IPS DF 6.9 (cell line): Measurements from ENCODE around the gene DSP.

Source experiments
- DNase-seq: peaks from one replicate; pipeline ENCODE4 v3.0.0-alpha.2; 2013; ENCODE audit warnings: low read depth, low spot score
- H3K27ac ChIP-seq: one replicate; pipeline ENCODE4 v1.5.1; 2013; ENCODE audit warnings: low read length, control low read depth
- H3K27me3 ChIP-seq: 2 replicates; pipeline ENCODE4 v1.6.1; 2013; ENCODE audit warnings: mild to moderate bottlenecking, low read length; ENCODE audit not compliant: control insufficient read depth, insufficient read depth
- H3K36me3 ChIP-seq: 2 replicates; pipeline ENCODE4 v1.6.1; 2013; ENCODE audit warnings: low read length; ENCODE audit not compliant: control insufficient read depth, insufficient read depth
- H3K4me1 ChIP-seq: 2 replicates; pipeline ENCODE4 v1.6.1; 2013; ENCODE audit warnings: low read length; ENCODE audit not compliant: control insufficient read depth, insufficient read depth
- H3K4me3 ChIP-seq: 2 replicates; pipeline ENCODE4 v1.5.1; 2013; ENCODE audit warnings: mild to moderate bottlenecking, low read length
- H3K9me3 ChIP-seq: 2 replicates; pipeline ENCODE4 v1.6.1; 2013; ENCODE audit warnings: low read length, inconsistent platforms; ENCODE audit not compliant: control insufficient read depth, insufficient read depth
- WGBS: extraction: QIAGEN DNeasy Blood & Tissue Kit; methylation state at CpG from one replicate; pipeline ENCODE4 v1.1.7; 2013; ENCODE audit warnings: mixed read lengths, missing lambda C conversion rate; ENCODE audit not compliant: insufficient read length, insufficient coverage; 5-methylcytosine and 5-hydroxymethylcytosine counted together

Gene DSP

GRCh38 chr6:7574500-7574899 is 33.0 kb downstream of the DSP start:
- Histone ChIP-seq H3K36me3 (peaks cover 24% of the 10 kb centered on the region; the same call in 1 of the 2 replicates), H3K4me1 (no peaks in the 10 kb centered on the region), H3K27me3 (no peaks in the 10 kb centered on the region), H3K4me3 (no peak overlapping the region), H3K27ac (no peak overlapping the region), H3K9me3 (no peaks in the 10 kb centered on the region)
- DNase-seq, result no peak
- no CpG with 5 or more reads among the region's 2 CpGs for WGBS

- DNase-seq, result no peak
- Histone ChIP-seq H3K4me3 (no peak overlapping the region), H3K27me3 (no peaks in the 10 kb centered on the region), H3K9me3 (no peaks in the 10 kb centered on the region; the same call in 1 of the 2 replicates), H3K27ac (no peak overlapping the region), H3K36me3 (peaks cover 21% of the 10 kb centered on the region), H3K4me1 (no peaks in the 10 kb centered on the region)
- no CpG with 5 or more reads among the region's 2 CpGs for WGBS
Measured at GRCh38 chr6:7578516-7578915, 37.0 kb downstream of the DSP start.

- DNase-seq, result no peak
- Histone ChIP-seq H3K4me1 (no peaks in the 10 kb centered on the region), H3K27me3 (no peaks in the 10 kb centered on the region), H3K27ac (no peak overlapping the region), H3K4me3 (no peak overlapping the region), H3K36me3 (peaks cover 21% of the 10 kb centered on the region), H3K9me3 (no peaks in the 10 kb centered on the region; the same call in 1 of the 2 replicates)
- WGBS, result no CpG with 5 or more reads among the region's 2 CpGs
Measured at GRCh38 chr6:7578931-7579330, 37.5 kb downstream of the DSP start.

- Histone ChIP-seq H3K4me3 (no peak overlapping the region), H3K27ac (no peak overlapping the region), H3K9me3 (no peaks in the 10 kb centered on the region; the same call in 1 of the 2 replicates), H3K27me3 (no peaks in the 10 kb centered on the region), H3K36me3 (peaks cover 20% of the 10 kb centered on the region), H3K4me1 (no peaks in the 10 kb centered on the region)
- no peak for DNase-seq
- WGBS, result no CpG with 5 or more reads among the region's 9 CpGs
Measured at GRCh38 chr6:7579851-7580250, 38.4 kb downstream of the DSP start.

GRCh38 chr6:7580537-7580926 is 39.1 kb downstream of the DSP start:
- Histone ChIP-seq H3K27me3 (no peaks in the 10 kb centered on the region), H3K4me3 (no peak overlapping the region), H3K4me1 (no peaks in the 10 kb centered on the region), H3K36me3 (peaks cover 21% of the 10 kb centered on the region), H3K9me3 (no peaks in the 10 kb centered on the region; the same call in 1 of the 2 replicates), H3K27ac (no peak overlapping the region)
- WGBS, result no CpG with 5 or more reads among the region's 13 CpGs
- no peak for DNase-seq

GRCh38 chr6:7580927-7581618 is 39.6 kb downstream of the DSP start:
- H3K36me3 ChIP-seq, result peaks cover 21% of the 10 kb centered on the region

GRCh38 chr6:7585287-7585930 is 43.9 kb downstream of the DSP start:
- Histone ChIP-seq H3K9me3 (no peaks in the 10 kb centered on the region), H3K4me3 (no peak overlapping the region), H3K36me3 (peaks cover 8% of the 10 kb centered on the region), H3K27me3 (no peaks in the 10 kb centered on the region), H3K27ac (no peak overlapping the region), H3K4me1 (no peaks in the 10 kb centered on the region)
- no CpG with 5 or more reads among the region's 28 CpGs for WGBS
- no peak for DNase-seq

More at GRCh38 chr6:7580927-7581618, 39.6 kb downstream of the DSP start:
- no peaks in the 10 kb centered on the region for H3K4me1 ChIP-seq
- no peak for DNase-seq
- H3K27ac ChIP-seq, result no peak overlapping the region
- no CpG with 5 or more reads among the region's 14 CpGs for WGBS
- no peak overlapping the region for H3K4me3 ChIP-seq
- H3K27me3 ChIP-seq, result no peaks in the 10 kb centered on the region
- H3K9me3 ChIP-seq, result no peaks in the 10 kb centered on the region; the same call in 1 of the 2 replicates

- peaks cover 6% of the 10 kb centered on the region; the same call in 1 of the 2 replicates for H3K36me3 ChIP-seq
- no peaks in the 10 kb centered on the region for H3K4me1 ChIP-seq
- H3K4me3 ChIP-seq, result no peak overlapping the region
- H3K27ac ChIP-seq, result no peak overlapping the region
- DNase-seq, result no peak
- WGBS, result no CpG with 5 or more reads among the region's 3 CpGs
- no peaks in the 10 kb centered on the region for H3K9me3 ChIP-seq
- no peaks in the 10 kb centered on the region for H3K27me3 ChIP-seq
Measured at GRCh38 chr6:7587631-7588100, 46.2 kb downstream of the DSP start.

GRCh38 chr6:7588506-7588905 is 47.0 kb downstream of the DSP start:
- no peaks in the 10 kb centered on the region for H3K9me3 ChIP-seq
- WGBS, result no CpG with 5 or more reads among the region's 4 CpGs
- H3K4me1 ChIP-seq, result no peaks in the 10 kb centered on the region
- no peak for DNase-seq
- H3K4me3 ChIP-seq, result no peak overlapping the region
- H3K27me3 ChIP-seq, result no peaks in the 10 kb centered on the region
- peaks cover 2% of the 10 kb centered on the region; the same call in 1 of the 2 replicates for H3K36me3 ChIP-seq
- no peak overlapping the region for H3K27ac ChIP-seq

GRCh38 chr6:7589221-7589620 is 47.8 kb downstream of the DSP start:
- Histone ChIP-seq H3K27ac (no peak overlapping the region), H3K27me3 (no peaks in the 10 kb centered on the region), H3K9me3 (no peaks in the 10 kb centered on the region), H3K4me3 (no peak overlapping the region), H3K36me3 (peaks cover 3% of the 10 kb centered on the region; the same call in 1 of the 2 replicates), H3K4me1 (no peaks in the 10 kb centered on the region)
- DNase-seq, result no peak
- no CpG with 5 or more reads among the region's 3 CpGs for WGBS
